Nephron progenitor cell (in vitro differentiated cells): ENCODE measurements around the gene PDE7B.

Source experiments
- DNase-seq: peaks from one replicate; pipeline ENCODE4 v3.0.0; 2021
- H3K27ac Mint-ChIP-seq: 2 replicates; pipeline ENCODE4 v1.8.0; 2021; ENCODE audit warnings: mild to moderate bottlenecking, moderate library complexity, mixed read lengths
- H3K27me3 Mint-ChIP-seq: 2 replicates; pipeline ENCODE4 v1.8.0; 2021; ENCODE audit warnings: mild to moderate bottlenecking, low read depth, mixed read lengths; ENCODE audit not compliant: poor library complexity
- H3K36me3 Mint-ChIP-seq: 2 replicates; pipeline ENCODE4 v1.8.0; 2021; ENCODE audit warnings: low read depth, mixed read lengths
- H3K4me1 Mint-ChIP-seq: 2 replicates; pipeline ENCODE4 v1.8.0; 2021; ENCODE audit warnings: mixed read lengths
- H3K4me3 Mint-ChIP-seq: 2 replicates; pipeline ENCODE4 v1.8.0; 2021; ENCODE audit warnings: mild to moderate bottlenecking, moderate library complexity, mixed read lengths
- H3K9me3 Mint-ChIP-seq: 2 replicates; pipeline ENCODE4 v1.8.0; 2021; ENCODE audit warnings: mild to moderate bottlenecking, moderate library complexity, mixed read lengths
- CTCF ChIP-seq: fragments of 200-600 bp; sonication (generic); IDR thresholded peaks from 2 replicates; pipeline ENCODE4 v1.5.0; 2021; ENCODE audit warnings: antibody characterized with exemption

Gene PDE7B

GRCh38 chr6:136123468-136123867 lies 272.0 kb downstream of the PDE7B start:
- no peak overlapping the region for H3K4me3 Mint-ChIP-seq
- no peaks in the 10 kb centered on the region for H3K27me3 Mint-ChIP-seq
- TF ChIP-seq CTCF, result no peak
- DNase-seq, result no peak
- no peak overlapping the region for H3K27ac Mint-ChIP-seq
- H3K4me1 Mint-ChIP-seq, result peaks cover 17% of the 10 kb centered on the region
- no peaks in the 10 kb centered on the region for H3K36me3 Mint-ChIP-seq
- H3K9me3 Mint-ChIP-seq, result no peaks in the 10 kb centered on the region

GRCh38 chr6:136125585-136125984 lies 274.1 kb downstream of the PDE7B start:
- H3K4me3 Mint-ChIP-seq, result no peak overlapping the region
- DNase-seq, result no peak
- H3K9me3 Mint-ChIP-seq, result peaks cover 13% of the 10 kb centered on the region
- peaks cover 26% of the 10 kb centered on the region for H3K4me1 Mint-ChIP-seq
- no peak for TF ChIP-seq CTCF
- H3K27me3 Mint-ChIP-seq, result peaks cover 6% of the 10 kb centered on the region
- H3K36me3 Mint-ChIP-seq, result peaks cover 3% of the 10 kb centered on the region
- no peak overlapping the region for H3K27ac Mint-ChIP-seq

- DNase-seq, result no peak
- Mint-ChIP-seq H3K27ac (peak overlapping the region; percentile 98), H3K9me3 (peaks cover 14% of the 10 kb centered on the region), H3K36me3 (peaks cover 3% of the 10 kb centered on the region), H3K4me3 (peak overlapping the region; percentile 61), H3K4me1 (peaks cover 36% of the 10 kb centered on the region), H3K27me3 (peaks cover 6% of the 10 kb centered on the region)
- TF ChIP-seq CTCF, result no peak
These were observed 276.4 kb downstream of the PDE7B start for GRCh38 chr6:136127873-136128272.

- no peak overlapping the region for H3K27ac Mint-ChIP-seq
- H3K4me1 Mint-ChIP-seq, result peaks cover 44% of the 10 kb centered on the region
- H3K9me3 Mint-ChIP-seq, result peaks cover 14% of the 10 kb centered on the region
- H3K27me3 Mint-ChIP-seq, result peaks cover 6% of the 10 kb centered on the region
- TF ChIP-seq CTCF, result no peak
- H3K36me3 Mint-ChIP-seq, result peaks cover 3% of the 10 kb centered on the region
- no peak for DNase-seq
- no peak overlapping the region for H3K4me3 Mint-ChIP-seq
These were observed 277.9 kb downstream of the PDE7B start for GRCh38 chr6:136129365-136129764.

- Mint-ChIP-seq H3K36me3 (peaks cover 3% of the 10 kb centered on the region), H3K27ac (no peak overlapping the region), H3K27me3 (peaks cover 6% of the 10 kb centered on the region), H3K4me1 (peaks cover 41% of the 10 kb centered on the region), H3K9me3 (peaks cover 17% of the 10 kb centered on the region), H3K4me3 (no peak overlapping the region)
- TF ChIP-seq CTCF, result no peak
- no peak for DNase-seq
These were observed 282.8 kb downstream of the PDE7B start for GRCh38 chr6:136134268-136134667.

GRCh38 chr6:136134751-136135150 lies 283.2 kb downstream of the PDE7B start:
- H3K27me3 Mint-ChIP-seq, result peaks cover 2% of the 10 kb centered on the region
- peaks cover 41% of the 10 kb centered on the region for H3K4me1 Mint-ChIP-seq
- H3K9me3 Mint-ChIP-seq, result peaks cover 12% of the 10 kb centered on the region
- DNase-seq, result no peak
- H3K27ac Mint-ChIP-seq, result no peak overlapping the region
- no peak for TF ChIP-seq CTCF
- peaks cover 3% of the 10 kb centered on the region for H3K36me3 Mint-ChIP-seq
- no peak overlapping the region for H3K4me3 Mint-ChIP-seq
